Testis (tissue), 3 donors: ENCODE data around the gene PCYT2. TPM values are rescaled to one million over a fixed set of nuclear protein-coding genes. Genes with fewer than 3 reads are reported as not detected.

Experiments
- DNase-seq: peaks from one replicate; pipeline ENCODE4 v3.0.0-alpha.2; 2019
- H3K27ac ChIP-seq, 2 donors: fragments of 200-600 bp; sonication (generic); one replicate each; pipeline ENCODE4 v1.5.1; 2019
- H3K27me3 ChIP-seq: fragments of 200-600 bp; sonication (generic); one replicate; pipeline ENCODE4 v1.5.1; 2019
- H3K36me3 ChIP-seq: fragments of 200-600 bp; sonication (generic); one replicate; pipeline ENCODE4 v1.5.1; 2017; ENCODE audit warnings: low read depth; ENCODE audit errors: missing control alignments
- H3K4me1 ChIP-seq: fragments of 200-600 bp; sonication (generic); one replicate; pipeline ENCODE4 v1.5.1; 2019
- H3K4me3 ChIP-seq, 2 donors: fragments of 200-600 bp; sonication (generic); one replicate each; pipeline ENCODE4 v1.5.1; 2017 to 2019
- H3K9me3 ChIP-seq: fragments of 200-600 bp; sonication (generic); one replicate; pipeline ENCODE4 v1.5.1; 2017
- POLR2A ChIP-seq: fragments of 450-650 bp; IDR thresholded peaks from one replicate; pipeline ENCODE4 v1.6.1; 2017; ENCODE audit warnings: antibody characterized with exemption, mild to moderate bottlenecking, moderate library complexity
- WGBS, 2 donors: methylation state at CpG; one replicate each; pipeline ENCODE4 v1.1.5; 2018; 5-methylcytosine and 5-hydroxymethylcytosine counted together
- intact Hi-C: fragments of 100-400 bp; cut with DNase I; formaldehyde crosslinking; loops from one replicate; pipeline ENCODE4 v1.15.1; 2023; ENCODE audit warnings: low total_unique reads
- polyA plus RNA-seq: library from polyadenylated mRNA; stranded (reverse); fragments of 350-450 nt; fragmentation: Illumina TruSeq; extraction: RNeasy Lipid Tissue Mini Kit (QIAGEN cat#74804); gene quantifications from one replicate; pipeline ENCODE4 v1.2.3, GENCODE V29; 2014; ENCODE audit warnings: low read depth, low replicate concordance; ENCODE audit not compliant: insufficient read depth
- total RNA-seq, 2 donors: library from RNA; depleted of rRNA; stranded (reverse); fragments of >200 nt; gene quantifications; one replicate each; pipeline ENCODE4 v1.2.3, GENCODE V29; 2016
- TF ChIP-seq, protein P1 (sequence below), 3 experiments: fragments of 450-650 bp in 2 of 3; fragments of 200-600 bp in 1 of 3; sonication (generic) in 1 of 3; IDR thresholded peaks; one replicate each; pipeline ENCODE4 v1.5.1; 2016 to 2019; ENCODE audit warnings: antibody characterized with exemption in 3 of 3, mild to moderate bottlenecking in 2 of 3, moderate library complexity in 1 of 3

PCYT2 gene
- total and polyA plus RNA-seq, 3 donors from 2014 or later: 171 to 488 (median 438) TPM

DNA sequence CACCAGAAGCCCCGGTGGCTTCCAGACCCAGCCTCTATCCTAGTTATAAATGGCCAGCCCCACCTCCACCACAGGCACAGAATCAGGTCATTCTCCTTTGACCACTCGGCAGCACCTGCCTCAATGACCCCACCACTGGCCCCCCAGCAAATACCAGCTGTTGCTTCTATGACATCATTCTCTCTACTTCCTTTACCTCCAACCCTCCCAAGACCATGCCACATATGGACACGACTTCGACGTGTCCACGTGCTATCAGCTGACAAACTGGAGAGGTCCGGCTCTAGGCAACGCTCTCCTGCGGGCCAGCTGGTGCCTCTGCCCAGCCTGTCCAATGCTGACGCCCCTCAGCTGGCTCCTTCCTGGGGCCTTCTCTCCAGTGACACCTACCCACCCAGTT is 25.7 kb downstream of the PCYT2 start:
- Histone ChIP-seq H3K4me1 (peaks cover 6% of the 10 kb centered on the region), H3K27me3 (no peaks in the 10 kb centered on the region), H3K36me3 (no peaks in the 10 kb centered on the region), H3K4me3 (no peak overlapping the region), H3K27ac (no peak overlapping the region), H3K9me3 (no peaks in the 10 kb centered on the region)
- intact Hi-C loops: no loop called here
- WGBS, 2 donors: 86% methylated on average over 10 of the region's 10 CpGs
- no peak for DNase-seq
- TF ChIP-seq, protein P1, sequence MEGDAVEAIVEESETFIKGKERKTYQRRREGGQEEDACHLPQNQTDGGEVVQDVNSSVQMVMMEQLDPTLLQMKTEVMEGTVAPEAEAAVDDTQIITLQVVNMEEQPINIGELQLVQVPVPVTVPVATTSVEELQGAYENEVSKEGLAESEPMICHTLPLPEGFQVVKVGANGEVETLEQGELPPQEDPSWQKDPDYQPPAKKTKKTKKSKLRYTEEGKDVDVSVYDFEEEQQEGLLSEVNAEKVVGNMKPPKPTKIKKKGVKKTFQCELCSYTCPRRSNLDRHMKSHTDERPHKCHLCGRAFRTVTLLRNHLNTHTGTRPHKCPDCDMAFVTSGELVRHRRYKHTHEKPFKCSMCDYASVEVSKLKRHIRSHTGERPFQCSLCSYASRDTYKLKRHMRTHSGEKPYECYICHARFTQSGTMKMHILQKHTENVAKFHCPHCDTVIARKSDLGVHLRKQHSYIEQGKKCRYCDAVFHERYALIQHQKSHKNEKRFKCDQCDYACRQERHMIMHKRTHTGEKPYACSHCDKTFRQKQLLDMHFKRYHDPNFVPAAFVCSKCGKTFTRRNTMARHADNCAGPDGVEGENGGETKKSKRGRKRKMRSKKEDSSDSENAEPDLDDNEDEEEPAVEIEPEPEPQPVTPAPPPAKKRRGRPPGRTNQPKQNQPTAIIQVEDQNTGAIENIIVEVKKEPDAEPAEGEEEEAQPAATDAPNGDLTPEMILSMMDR (IDR thresholded peaks at IDR 0.05): no peak
- no peak for TF ChIP-seq POLR2A

DNA sequence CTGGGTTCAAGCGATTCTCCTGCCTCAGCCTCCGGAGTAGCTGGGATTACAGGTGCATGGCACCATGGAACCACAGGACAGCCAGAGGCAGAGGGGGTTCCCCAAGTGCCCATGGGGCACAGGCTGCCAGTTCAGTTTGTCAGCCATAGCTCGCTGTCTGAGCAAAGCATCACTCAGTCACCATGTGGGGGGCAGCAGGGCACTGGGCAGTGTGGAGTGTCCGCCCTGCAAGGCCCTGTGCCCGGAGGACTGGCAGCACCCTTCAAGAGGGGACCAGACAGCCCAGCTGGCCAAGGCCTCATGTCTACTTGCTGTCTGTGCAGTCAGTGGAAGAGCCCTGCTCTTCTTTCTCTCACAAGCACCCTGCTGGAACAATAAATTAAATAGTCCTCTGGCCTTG is 26.2 kb downstream of the PCYT2 start:
- DNase-seq: no peak
- intact Hi-C loops: no loop called here
- Histone ChIP-seq H3K36me3 (no peaks in the 10 kb centered on the region), H3K4me1 (peaks cover under 1% of the 10 kb centered on the region), H3K27ac (no peak overlapping the region), H3K27me3 (no peaks in the 10 kb centered on the region), H3K4me3 (no peak overlapping the region), H3K9me3 (no peaks in the 10 kb centered on the region)
- WGBS, 2 donors: 90 to 91% methylated on average over 3 to 5 of the region's 5 CpGs
- TF ChIP-seq POLR2A: no peak
- TF ChIP-seq, protein P1 (IDR thresholded peaks at IDR 0.05): no peak

DNA sequence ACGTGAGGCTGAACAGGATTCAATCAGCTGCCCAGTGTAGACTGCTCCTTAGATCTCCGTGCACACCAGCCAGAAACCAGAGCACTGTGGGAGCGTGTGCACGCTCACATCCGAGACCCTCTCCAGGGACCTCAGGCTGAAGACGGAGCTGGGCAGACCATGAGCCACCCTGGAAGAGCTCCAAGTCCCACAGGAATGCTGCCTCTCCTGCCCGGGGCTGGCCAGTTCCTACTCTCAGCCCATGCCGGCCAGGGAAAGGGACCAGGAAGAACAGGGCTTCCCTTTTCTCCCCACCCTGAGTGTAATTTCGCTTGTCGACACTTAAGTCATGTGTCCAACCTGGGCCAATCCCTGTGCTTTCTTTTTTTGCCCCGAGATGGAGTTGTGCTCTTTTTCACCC is 26.7 kb downstream of the PCYT2 start:
- TF ChIP-seq, protein P1 (IDR thresholded peaks at IDR 0.05): no peak
- TF ChIP-seq POLR2A: no peak
- DNase-seq: no peak
- Histone ChIP-seq H3K36me3 (no peaks in the 10 kb centered on the region), H3K27me3 (no peaks in the 10 kb centered on the region), H3K27ac (no peak overlapping the region), H3K4me1 (no peaks in the 10 kb centered on the region), H3K9me3 (no peaks in the 10 kb centered on the region), H3K4me3 (no peak overlapping the region)
- intact Hi-C loops: no loop called here
- WGBS, 2 donors: 45 to 59% methylated on average over 10 to 11 of the region's 11 CpGs

DNA sequence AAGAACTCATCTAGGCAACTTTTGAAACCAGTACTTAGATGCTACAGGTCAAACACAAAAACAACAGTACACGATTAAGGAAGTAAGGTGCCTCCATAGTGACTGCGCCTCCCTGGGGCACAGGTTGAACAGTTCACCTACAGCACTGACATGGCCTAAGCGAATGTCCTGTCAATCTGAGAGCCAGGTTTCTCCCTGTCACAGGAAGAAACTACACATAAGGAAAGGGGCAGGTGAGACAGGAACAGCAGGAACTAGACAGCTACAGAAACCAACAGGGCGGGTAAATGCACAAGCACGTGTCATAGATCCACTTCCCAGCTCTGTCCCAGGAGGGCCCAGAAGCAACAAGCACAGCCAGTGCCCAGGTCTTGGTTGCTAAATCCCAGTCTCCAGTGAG is 32.1 kb downstream of the PCYT2 start:
- DNase-seq: no peak
- no peaks in the 10 kb centered on the region for H3K9me3 ChIP-seq
- no peak overlapping the region for H3K4me3 ChIP-seq
- H3K4me1 ChIP-seq: no peaks in the 10 kb centered on the region
- intact Hi-C loops: no loop called here
- TF ChIP-seq POLR2A: no peak
- TF ChIP-seq, protein P1 (IDR thresholded peaks at IDR 0.05): no peak
- WGBS, 2 donors: 85 to 86% methylated on average over 5 of the region's 5 CpGs
- H3K27ac ChIP-seq: no peak overlapping the region
- no peaks in the 10 kb centered on the region for H3K36me3 ChIP-seq
- H3K27me3 ChIP-seq: no peaks in the 10 kb centered on the region

DNA sequence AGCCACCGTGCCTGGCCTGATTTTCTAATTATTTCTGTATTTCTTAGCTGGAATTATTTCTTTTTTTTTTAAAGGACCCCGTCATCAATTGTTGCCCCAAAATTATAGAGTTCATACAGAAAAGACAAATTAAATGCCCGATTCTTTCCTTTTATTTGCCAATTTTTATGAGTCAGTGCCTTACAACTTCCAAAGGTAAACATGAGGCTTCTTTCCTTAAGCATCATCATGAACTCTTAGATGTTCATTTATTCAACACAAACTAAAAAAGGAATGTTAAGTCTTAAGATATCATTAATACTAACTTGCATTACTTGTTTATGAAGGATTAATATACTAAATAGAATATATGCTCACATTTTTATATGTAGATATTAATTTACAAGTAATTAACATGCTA is 32.9 kb downstream of the PCYT2 start:
- Histone ChIP-seq H3K27ac (no peak overlapping the region), H3K36me3 (no peaks in the 10 kb centered on the region), H3K4me1 (no peaks in the 10 kb centered on the region), H3K9me3 (no peaks in the 10 kb centered on the region), H3K27me3 (no peaks in the 10 kb centered on the region), H3K4me3 (no peak overlapping the region)
- 84 to 96% methylated on average over 3 of the region's 3 CpGs for WGBS, 2 donors
- no peak for DNase-seq
- TF ChIP-seq POLR2A: no peak
- TF ChIP-seq, protein P1 (IDR thresholded peaks at IDR 0.05): no peak
- intact Hi-C loops: no loop called here
